ENCODE measurements around the gene TRIM2.
"Not testable (repeated sequence)": the region's sequence is repeated elsewhere in the genome, so short reads cannot be mapped to it uniquely, and the experiment has no call there.

GRCh38 chr4:153203746-153204145, 497 bp upstream of the TRIM2 start:
- not testable (repeated sequence) for TF ChIP-seq CTCF (conservative IDR thresholded peaks at IDR 0.05; ENCODE audit: low read depth, low read length); EZH2 (IDR thresholded peaks at IDR 0.05; ENCODE audit: low read length, unreplicated experiment); EZH2phosphoT487 (IDR thresholded peaks at IDR 0.05; ENCODE audit: borderline replicate concordance, low read length)

Measured in PC-3 (cell line).